ENCODE results near the gene TRIP12.

- TF ChIP-seq MAFK (IDR thresholded peaks at IDR 0.05; ENCODE audit: low read depth, low read length) (no peak), SP2 (IDR thresholded peaks at IDR 0.05; ENCODE audit: low read length) (no peak), CHD2 (IDR thresholded peaks at IDR 0.05; ENCODE audit: low read length) (no peak), EP300 (IDR thresholded peaks at IDR 0.05; ENCODE audit: borderline replicate concordance in 1 of 2, low read depth in 2 of 2, low read length in 2 of 2) (no peak), HDAC6 (IDR thresholded peaks at IDR 0.05; ENCODE audit: low read depth, low read length) (no peak)
- TF ChIP-seq, protein P1, sequence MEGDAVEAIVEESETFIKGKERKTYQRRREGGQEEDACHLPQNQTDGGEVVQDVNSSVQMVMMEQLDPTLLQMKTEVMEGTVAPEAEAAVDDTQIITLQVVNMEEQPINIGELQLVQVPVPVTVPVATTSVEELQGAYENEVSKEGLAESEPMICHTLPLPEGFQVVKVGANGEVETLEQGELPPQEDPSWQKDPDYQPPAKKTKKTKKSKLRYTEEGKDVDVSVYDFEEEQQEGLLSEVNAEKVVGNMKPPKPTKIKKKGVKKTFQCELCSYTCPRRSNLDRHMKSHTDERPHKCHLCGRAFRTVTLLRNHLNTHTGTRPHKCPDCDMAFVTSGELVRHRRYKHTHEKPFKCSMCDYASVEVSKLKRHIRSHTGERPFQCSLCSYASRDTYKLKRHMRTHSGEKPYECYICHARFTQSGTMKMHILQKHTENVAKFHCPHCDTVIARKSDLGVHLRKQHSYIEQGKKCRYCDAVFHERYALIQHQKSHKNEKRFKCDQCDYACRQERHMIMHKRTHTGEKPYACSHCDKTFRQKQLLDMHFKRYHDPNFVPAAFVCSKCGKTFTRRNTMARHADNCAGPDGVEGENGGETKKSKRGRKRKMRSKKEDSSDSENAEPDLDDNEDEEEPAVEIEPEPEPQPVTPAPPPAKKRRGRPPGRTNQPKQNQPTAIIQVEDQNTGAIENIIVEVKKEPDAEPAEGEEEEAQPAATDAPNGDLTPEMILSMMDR (IDR thresholded peaks at IDR 0.05; ENCODE audit: control extremely low read depth in 1 of 3, insufficient read depth in 1 of 3, low read depth in 1 of 3, low read length in 3 of 3) = no peak
Observed at GRCh38 chr2:229821316-229821715, 100.5 kb downstream of the TRIP12 start.
